NCI-H82 treated with DMSO at 0.1 percent for 48 hours (cell line): Measurements from ENCODE around the gene PARM1.

Experiments
- DNase-seq: peaks from one replicate; lab custom pipeline; 2025; ENCODE audit not compliant: unreplicated experiment; lab: John Stamatoyannopoulos, UW

The PARM1 gene

GRCh38 chr4:74942251-74942917 is 9.5 kb downstream of the PARM1 start:
- no peak for DNase-seq

DNA sequence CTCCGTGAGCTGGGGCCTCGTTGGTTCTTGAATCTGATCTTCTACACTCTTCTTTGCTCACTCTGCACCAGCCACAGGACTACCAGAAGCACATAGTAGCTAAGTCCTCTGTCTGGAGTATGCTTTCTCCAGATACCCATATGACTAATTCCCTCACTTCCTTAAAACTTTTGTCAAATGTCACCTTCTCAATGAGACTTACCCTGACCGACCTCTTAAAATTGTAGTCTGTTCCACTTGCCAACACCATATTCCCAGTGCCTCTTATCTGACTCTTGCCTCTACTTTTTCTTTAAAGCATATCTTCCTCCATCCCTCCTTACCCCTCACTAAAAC is 10.0 kb downstream of the PARM1 start:
- DNase-seq, result no peak

DNA sequence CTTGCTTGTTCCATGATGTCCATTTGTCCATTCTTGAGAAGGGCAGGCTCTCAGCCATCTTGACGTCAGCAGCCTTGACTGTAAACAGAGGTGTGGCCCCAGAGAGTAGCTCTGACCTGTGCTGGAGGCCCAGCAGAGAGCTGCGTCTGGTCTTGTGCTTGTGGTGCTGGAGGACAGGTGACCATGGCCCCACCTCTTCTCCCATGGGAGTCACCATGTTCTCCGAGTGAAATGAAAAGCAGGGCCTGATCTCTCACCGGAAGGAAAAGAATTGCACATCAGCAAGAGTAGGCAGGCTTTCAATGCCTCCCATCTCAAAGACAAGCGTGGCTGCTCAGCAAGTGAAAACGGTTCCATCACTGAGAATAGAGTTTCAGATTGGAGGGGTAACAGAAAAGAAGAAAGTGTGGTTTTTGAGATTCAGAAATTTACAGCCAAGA is 11.5 kb downstream of the PARM1 start:
- no peak for DNase-seq

DNA sequence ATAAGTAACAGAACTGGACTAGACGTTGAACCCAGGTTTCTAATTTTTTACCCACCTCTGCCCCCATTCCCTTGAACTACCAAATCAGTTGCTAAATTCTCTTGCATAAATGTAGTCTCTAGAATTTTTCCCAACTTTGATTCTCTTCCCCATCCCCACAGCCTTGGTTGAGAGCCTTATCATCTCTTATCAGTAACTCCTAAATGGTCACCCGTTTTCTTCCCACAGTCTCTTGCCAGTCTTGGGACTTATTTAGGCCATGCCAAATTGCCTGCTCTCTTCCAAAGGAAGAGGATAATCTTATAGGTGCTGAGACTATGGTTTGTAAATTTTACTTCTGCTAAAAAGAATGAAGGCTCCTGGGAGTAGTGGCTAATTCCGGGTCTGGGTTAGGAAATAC is 13.3 kb downstream of the PARM1 start:
- no peak for DNase-seq

DNA sequence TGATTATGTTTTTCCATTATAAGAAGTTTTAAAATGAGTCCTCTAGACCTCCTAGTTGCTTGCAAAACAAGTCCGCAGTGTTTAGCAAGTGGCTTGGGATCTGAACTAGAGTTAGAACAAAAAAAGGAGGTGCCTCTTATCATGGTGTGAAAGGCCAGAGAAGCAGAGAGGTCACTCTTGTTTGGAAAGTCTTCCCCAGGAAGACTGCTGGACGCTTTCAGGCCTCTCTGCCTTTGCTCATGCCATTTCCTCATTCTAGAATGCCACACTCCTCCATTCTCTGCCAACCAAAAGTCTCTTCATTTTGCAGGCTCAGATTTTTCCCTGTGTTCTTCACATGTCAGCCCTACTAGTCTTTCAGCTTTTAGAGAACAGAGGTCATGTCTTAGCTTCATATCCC is 14.9 kb downstream of the PARM1 start:
- no peak for DNase-seq

DNA sequence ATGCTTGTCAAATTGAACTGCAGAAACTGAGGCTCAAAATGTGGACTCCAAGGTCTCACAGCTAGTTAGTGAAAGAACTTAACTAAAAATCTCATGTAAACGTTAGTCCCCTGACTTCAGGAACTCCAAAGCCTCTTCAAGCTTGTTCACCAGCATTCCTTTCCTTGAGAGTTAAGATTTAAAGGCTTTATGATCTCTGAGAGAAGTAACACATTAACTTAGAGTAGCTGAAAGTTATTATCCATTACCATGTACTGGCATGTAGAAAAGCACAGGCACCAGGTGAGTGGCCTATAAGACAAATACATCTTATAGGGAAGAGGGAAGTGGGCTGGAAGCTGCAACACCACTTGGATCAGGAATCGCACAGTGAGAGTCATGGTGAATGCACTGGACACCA is 15.3 kb downstream of the PARM1 start:
- DNase-seq, result no peak

DNA sequence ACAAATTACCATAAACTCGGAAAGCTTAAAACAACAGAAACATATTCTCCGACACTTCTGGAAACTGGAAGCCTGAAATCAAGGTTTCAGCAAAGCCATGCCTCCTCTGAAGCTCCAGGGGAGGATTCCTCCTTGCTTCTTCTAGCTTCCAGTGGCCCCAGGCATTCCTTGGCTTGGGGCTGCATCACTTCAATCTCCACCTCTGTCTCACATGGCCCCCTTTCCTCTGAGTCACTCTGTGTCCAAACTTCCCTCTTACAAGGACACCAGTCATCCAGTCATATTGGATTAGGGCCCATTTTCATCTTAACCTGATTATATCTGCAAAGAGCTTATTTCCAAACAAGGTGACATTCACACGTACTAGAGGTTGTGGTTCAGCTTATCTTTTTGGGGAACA is 17.3 kb downstream of the PARM1 start:
- DNase-seq, result peak; percentile 2

DNA sequence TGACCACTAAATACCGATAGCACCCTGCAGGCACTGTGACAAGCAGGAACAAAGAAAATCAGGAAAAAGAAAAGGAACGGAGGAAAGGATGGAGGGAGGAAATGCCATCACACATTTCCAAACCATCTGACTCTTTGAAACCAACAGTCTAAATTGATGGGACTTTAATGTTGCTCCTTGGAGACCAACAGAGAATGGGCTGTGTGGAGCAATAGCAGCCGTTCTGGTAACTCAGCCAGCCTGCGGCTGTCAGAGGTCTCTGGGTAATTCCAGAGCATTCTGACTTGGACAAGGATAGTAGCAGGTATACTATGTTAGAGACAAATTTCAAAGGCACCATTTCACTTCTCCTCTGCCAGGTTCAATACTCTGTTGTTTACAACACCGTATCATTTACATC is 18.0 kb downstream of the PARM1 start:
- no peak for DNase-seq

GRCh38 chr4:74953647-74954046 is 20.7 kb downstream of the PARM1 start:
- no peak for DNase-seq

DNA sequence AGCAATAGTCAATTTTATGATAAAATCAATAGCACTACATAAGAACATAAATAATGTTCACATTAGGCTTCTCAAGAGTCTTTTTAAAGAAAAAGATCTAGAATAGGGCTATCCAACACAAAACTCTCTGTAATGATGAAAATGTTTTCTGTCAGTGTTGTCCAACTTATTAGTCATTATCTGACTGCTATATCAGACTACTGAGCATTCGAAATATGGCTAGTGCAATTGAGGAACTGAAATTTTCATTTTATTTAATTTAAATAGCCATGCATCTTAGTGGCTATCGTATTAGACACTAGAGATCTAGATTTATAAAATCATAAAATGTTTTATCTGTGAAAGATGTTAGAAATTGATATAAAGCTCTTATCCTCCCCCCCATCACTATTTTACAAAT is 26.0 kb downstream of the PARM1 start:
- no peak for DNase-seq

GRCh38 chr4:74961230-74961629 is 28.3 kb downstream of the PARM1 start:
- no peak for DNase-seq

DNA sequence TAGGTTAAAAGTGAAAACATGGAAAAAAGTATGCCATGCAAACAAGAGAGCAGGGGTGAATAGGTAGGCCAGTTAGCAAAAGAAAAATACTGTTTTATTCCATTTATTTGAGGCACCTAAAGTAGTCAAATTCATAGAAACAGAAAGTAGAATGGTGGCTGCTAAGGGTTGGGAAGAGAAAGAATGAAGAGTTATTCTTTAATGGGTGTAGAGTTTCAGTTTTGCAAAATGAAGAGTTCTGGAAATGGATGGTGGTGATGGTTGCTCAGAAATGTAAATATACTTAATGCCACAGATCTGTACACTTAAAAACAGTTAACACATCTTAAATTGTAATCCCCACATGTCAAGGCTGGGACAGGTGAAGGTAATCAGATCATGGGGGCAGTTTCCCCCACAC is 29.7 kb downstream of the PARM1 start:
- DNase-seq, result no peak

DNA sequence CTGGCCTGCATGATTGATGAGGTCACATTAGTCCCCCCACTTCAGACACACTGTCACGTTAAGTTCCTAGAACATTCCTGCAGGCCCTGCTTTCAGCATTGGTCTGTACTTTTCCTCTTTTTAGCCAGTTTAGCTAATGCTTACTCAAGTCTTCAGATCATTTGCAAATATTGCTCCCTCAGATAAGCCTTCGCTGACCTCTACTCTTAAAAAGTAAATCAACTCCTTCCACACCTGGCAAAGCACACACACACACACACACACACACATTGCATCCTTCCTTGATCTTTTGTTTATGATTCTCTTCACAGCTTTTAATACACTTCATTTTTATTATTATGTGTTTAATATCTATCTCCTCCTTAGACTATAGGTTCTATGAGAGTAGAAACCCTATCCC is 31.4 kb downstream of the PARM1 start:
- DNase-seq, result no peak

GRCh38 chr4:74967324-74967723 is 34.4 kb downstream of the PARM1 start:
- no peak for DNase-seq

GRCh38 chr4:74968456-74969164 is 35.7 kb downstream of the PARM1 start:
- no peak for DNase-seq

- DNase-seq, result no peak
Observed at GRCh38 chr4:74969507-74970474, 36.9 kb downstream of the PARM1 start.

- DNase-seq, result no peak
Observed at GRCh38 chr4:74970577-74970976, 37.7 kb downstream of the PARM1 start.

DNA sequence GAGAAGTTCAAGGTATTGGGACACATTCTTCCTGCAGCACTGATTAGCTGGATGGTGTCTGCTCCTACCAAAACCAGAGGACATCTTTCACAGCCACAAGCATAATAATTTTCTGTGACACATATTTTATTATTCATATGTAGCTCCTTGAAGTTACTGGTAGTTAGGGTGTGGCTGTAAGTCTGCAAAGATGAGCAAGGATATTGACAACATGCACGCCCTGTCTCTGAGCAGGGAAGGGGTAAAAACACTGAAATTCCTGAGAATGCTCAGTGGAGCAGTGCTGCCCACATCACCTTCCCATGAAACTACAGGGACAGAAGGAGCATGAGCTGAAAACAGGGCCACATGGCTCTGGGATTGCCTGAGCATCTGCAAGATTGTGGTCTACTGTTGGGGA is 38.9 kb downstream of the PARM1 start:
- no peak for DNase-seq

- DNase-seq, result no peak
Observed at GRCh38 chr4:74975082-74975481, 42.2 kb downstream of the PARM1 start.

DNA sequence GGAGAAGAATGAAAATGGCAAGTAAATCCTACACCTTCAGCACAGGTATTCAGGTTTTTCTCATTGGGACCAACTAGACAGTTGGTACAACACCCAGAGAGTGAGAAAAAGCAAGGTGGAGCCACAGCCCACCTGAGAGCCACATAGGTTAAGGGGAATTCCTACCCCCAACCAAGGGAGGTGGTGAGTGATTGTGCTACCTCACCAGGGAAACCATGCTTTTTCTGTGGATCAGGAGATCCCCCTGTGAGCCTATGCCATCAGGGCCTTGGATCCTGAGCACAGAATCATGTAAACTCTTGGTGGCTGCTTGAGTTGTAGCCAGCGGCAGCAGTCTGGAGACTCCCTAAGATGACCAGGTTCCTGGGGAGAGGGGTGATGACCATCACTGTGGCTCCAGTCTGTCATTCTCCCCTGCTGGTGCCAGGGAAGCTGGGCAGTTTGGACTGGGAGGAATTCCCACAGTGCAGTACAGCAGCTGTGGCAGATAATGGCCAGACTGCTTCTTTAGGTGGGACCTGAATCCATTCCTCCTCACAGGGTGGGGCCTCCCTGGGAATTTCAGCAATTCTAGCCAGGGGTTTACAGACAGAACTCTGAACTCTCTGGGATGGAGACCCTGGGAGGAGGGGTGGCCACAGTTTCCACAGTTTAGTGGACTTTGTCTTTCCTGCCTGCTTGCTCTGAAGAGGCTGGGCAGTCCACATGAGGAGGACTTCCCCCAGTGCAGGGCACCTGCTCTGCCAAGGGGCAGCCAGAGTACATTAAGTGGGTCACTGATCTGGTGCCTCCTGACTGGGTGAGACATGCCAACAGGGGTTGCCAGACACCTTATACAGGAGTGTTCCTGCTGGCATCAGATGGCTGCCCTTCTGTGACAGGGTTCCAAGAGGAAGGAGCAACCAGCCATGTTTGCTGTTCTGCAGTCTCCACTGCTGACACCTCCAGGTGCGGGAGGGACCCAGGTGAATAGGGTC is 43.2 kb downstream of the PARM1 start:
- no peak for DNase-seq
